ENCODE measurements around the gene ADSL. TPM values are rescaled to one million over a fixed set of nuclear protein-coding genes. Genes with fewer than 3 reads are reported as not detected.

ADSL gene
- total RNA-seq, 1 experiment from 2014 or later = 126 TPM

- ChIA-PET CTCF (no interaction called here), POLR2A (no interaction called here), RAD21 (ENCODE audit: low non-redundant PET in 1 of 2, low total read pairs in 2 of 2, uncharacterized antibody in 2 of 2, unreplicated experiment in 2 of 2) (interaction anchor here in 1 of 2 experiments (0.7 kb wide), 1 partner anchor 84 kb away, joined by 3 read pairs; no protein-coding TSS in a partner anchor)
- no peaks in the 10 kb centered on the region for H3K9me3 ChIP-seq (ENCODE audit: control insufficient read depth in 1 of 2, insufficient read depth in 1 of 2, low read depth in 1 of 2, low read length in 2 of 2)
- ATAC-seq = no peak
- H4K20me1 ChIP-seq (ENCODE audit: insufficient read depth) = no peaks in the 10 kb centered on the region
- DNase-seq (ENCODE audit: low read depth, low spot score) = no peak
- peaks cover 0 to 2% of the 10 kb centered on the region in 2 experiments; a peak in 1 of 4 replicates for H3K4me1 ChIP-seq (ENCODE audit: control insufficient read depth in 1 of 2, insufficient read depth in 2 of 2, low read length in 2 of 2)
- no peaks in the 10 kb centered on the region for H3K27me3 ChIP-seq (ENCODE audit: insufficient read depth, low read length)
- H3K4me2 ChIP-seq (ENCODE audit: low read length) = no peak overlapping the region
- no peak overlapping the region for H2AFZ ChIP-seq (ENCODE audit: low read depth, low read length, poor library complexity, severe bottlenecking)
- TF ChIP-seq YY1 (IDR thresholded peaks at IDR 0.05; ENCODE audit: extremely low read depth, insufficient replicate concordance, low read depth, low read length) = no peak
- no peak overlapping the region for H3K4me3 ChIP-seq (replicated peaks in 1 of 2; ENCODE audit: low read depth in 1 of 2, low read length in 2 of 2)
- H3K9ac ChIP-seq (ENCODE audit: low read length) = no peak overlapping the region
- H3K27ac ChIP-seq (ENCODE audit: low read depth, low read length) = no peak overlapping the region
- intact Hi-C loops (cut with micrococcal nuclease) = loop anchor here (10.0 kb wide), 1 partner anchor 331 kb away; no protein-coding TSS in a partner anchor
- TSS peak; percentile 29 for BruUV-seq (replicated peaks)
- 0 out of 2 replicates have a peak, but pooled peaks cover 3% of the 10 kb centered on the region for H3K79me2 ChIP-seq (ENCODE audit: insufficient read depth, low read length)
- H3K36me3 ChIP-seq (ENCODE audit: control insufficient read depth in 1 of 2, insufficient read depth in 2 of 2, low read length in 2 of 2) = peaks cover 0 to 4% of the 10 kb centered on the region in 2 experiments; a peak in 1 of 4 replicates
- H3K9me2 ChIP-seq (ENCODE audit: insufficient read depth) = no peaks in the 10 kb centered on the region
These were observed 87.8 kb downstream of the ADSL start for GRCh38 chr22:40434106-40434505.

DNA sequence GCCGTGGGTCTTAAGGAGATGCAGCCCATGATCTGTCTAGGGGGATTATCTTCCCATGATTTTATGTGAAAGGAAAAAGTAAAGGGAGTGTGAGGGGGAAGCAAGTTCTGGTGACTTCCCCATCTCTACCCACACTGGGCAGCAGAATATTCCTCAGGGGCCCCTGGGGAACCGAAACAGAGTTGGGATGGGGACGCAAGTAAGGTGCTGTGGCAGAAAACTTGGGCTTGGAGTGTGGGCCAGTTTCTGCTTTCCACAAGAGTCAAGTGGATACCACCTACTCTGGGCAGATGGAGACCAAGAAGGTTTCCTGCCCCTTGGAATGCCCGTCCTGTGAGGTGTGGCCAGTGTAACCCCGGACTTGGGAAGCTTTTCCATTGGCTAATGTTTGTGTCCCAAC is 88.4 kb downstream of the ADSL start:
- TF ChIP-seq FOSL1 (IDR thresholded peaks at IDR 0.05; ENCODE audit: low read depth) (no peak), REST (IDR thresholded peaks at IDR 0.05; ENCODE audit: low read depth) (no peak), JUND (IDR thresholded peaks at IDR 0.05) (no peak)
- Histone ChIP-seq H3K79me2 (ENCODE audit: insufficient read depth, low read length) (0 out of 2 replicates have a peak, but pooled peaks cover 3% of the 10 kb centered on the region), H3K4me1 (ENCODE audit: control insufficient read depth in 1 of 2, insufficient read depth in 2 of 2, low read length in 2 of 2) (peaks cover 0 to 2% of the 10 kb centered on the region in 2 experiments; a peak in 1 of 4 replicates), H3K9me2 (ENCODE audit: insufficient read depth) (no peaks in the 10 kb centered on the region), H3K4me2 (ENCODE audit: low read length) (no peak overlapping the region), H3K27ac (ENCODE audit: low read depth, low read length) (no peak overlapping the region), H4K20me1 (ENCODE audit: insufficient read depth) (no peaks in the 10 kb centered on the region), H3K9me3 (ENCODE audit: control insufficient read depth in 1 of 2, insufficient read depth in 1 of 2, low read depth in 1 of 2, low read length in 2 of 2) (no peaks in the 10 kb centered on the region), H3K27me3 (ENCODE audit: insufficient read depth, low read length) (no peaks in the 10 kb centered on the region), H3K4me3 (replicated peaks in 1 of 2; ENCODE audit: low read depth in 1 of 2, low read length in 2 of 2) (no peak overlapping the region), H2AFZ (ENCODE audit: low read depth, low read length, poor library complexity, severe bottlenecking) (no peak overlapping the region), H3K9ac (ENCODE audit: low read length) (no peak overlapping the region), H3K36me3 (ENCODE audit: control insufficient read depth in 1 of 2, insufficient read depth in 2 of 2, low read length in 2 of 2) (peaks cover 0 to 4% of the 10 kb centered on the region in 2 experiments; a peak in 1 of 4 replicates)
- intact Hi-C loops (cut with micrococcal nuclease) = loop anchor here (10.0 kb wide), 1 partner anchor 330 kb away; no protein-coding TSS in a partner anchor
- no TSS peak for BruUV-seq (replicated peaks)
- DNase-seq (ENCODE audit: low read depth, low spot score) = no peak
- RAD21 ChIA-PET (ENCODE audit: low non-redundant PET in 1 of 2, low total read pairs in 2 of 2, uncharacterized antibody in 2 of 2, unreplicated experiment in 2 of 2) = interaction anchor here in 1 of 2 experiments (0.7 kb wide), 1 partner anchor 84 kb away, joined by 3 read pairs; no protein-coding TSS in a partner anchor
- POLR2A ChIA-PET = no interaction called here
- no peak for ATAC-seq
- CTCF ChIA-PET = no interaction called here

Measured in HCT116 (cell line).